Islet of Langerhans (tissue), 1 donor: ENCODE measurements around the gene NKAIN2.

Experiments used
- FAIRE-seq: peaks from one replicate; lab custom pipeline; 2011; peaks lifted over from hg19 to GRCh38; lab: Jason Lieb, UNC

Gene NKAIN2

GRCh38 chr6:123803504-123804013 lies at the start of gene NKAIN2:
NKAIN2 (plus strand) TSS chr6:123803865.
- FAIRE-seq = no peak

- FAIRE-seq = no peak
These were observed 44.2 kb upstream of the NKAIN2 start for GRCh38 chr6:123759472-123759871.

DNA sequence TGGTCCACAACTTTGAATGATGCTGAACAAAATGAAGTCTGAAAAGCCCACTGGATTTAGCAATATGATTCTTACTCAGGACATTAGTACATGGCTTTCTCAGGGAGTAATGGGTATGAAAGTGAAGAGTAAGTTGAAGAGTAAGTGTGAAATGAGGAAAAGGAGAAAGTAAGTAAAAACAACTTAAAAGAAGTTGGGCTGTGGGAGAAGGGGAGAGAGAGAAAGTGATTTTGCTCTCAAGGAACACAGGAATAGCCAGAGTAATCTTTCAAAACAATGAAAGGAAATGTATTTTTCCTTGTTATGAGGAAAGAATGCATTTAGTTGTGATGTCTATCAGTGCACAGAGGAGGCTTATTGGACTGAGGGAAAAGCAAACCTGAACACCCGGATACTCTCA lies 39.8 kb upstream of the NKAIN2 start:
- FAIRE-seq = no peak

DNA sequence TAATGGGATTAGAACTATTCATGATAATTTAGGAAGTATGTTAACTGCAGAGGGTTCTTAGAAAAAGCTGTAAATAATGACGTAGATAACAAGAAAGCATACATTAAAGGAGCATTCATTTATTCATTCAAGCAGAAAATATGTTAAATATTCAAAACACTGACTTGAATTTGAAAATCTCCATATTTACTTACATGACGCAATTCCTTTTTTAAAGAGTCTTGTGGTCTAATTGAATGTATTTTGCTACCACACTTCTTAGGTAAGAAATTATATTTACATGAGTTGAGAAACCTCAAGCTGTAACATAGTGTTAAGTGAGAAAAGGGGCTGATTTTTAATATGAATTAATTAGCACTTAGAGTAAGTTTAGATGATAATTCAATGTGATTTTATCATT lies 38.9 kb upstream of the NKAIN2 start:
- no peak for FAIRE-seq

DNA sequence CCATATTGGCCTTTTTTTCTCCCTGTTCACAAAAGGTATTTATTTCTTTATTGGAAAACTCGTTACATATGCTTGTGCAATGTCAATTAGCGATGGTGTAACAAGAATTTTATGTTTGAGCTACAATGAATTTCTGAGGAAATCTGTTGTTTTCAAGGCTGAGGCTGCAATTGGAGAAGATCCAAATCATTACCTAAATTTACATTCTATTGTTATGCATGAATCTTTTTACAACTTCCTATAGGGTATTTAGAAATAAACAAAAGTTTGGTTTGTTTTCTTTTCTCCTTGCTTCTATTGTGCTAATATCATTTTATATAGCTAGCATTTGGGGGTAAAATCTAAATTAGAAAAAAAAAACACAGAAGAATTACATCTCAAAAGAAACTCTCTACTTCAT lies 34.7 kb upstream of the NKAIN2 start:
- FAIRE-seq = no peak

DNA sequence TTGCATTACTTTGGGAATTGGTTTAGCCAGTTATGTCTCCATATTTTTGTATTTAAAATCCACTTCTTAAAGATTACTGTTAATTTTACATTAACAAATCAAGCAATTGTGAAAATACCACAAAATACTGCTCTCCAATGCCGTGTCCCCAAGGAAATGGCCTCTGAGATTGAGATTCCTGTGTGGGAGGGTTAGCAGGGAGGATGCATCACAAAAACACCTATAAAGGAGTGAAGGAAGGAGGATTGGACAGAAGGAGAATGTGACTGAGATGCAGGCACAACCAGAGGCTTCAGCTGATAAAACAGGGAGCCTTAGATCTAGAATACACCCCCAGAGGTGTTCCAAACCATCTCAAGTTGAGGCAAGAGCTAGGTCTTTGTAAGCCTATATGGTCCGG lies 34.2 kb upstream of the NKAIN2 start:
- FAIRE-seq = no peak

DNA sequence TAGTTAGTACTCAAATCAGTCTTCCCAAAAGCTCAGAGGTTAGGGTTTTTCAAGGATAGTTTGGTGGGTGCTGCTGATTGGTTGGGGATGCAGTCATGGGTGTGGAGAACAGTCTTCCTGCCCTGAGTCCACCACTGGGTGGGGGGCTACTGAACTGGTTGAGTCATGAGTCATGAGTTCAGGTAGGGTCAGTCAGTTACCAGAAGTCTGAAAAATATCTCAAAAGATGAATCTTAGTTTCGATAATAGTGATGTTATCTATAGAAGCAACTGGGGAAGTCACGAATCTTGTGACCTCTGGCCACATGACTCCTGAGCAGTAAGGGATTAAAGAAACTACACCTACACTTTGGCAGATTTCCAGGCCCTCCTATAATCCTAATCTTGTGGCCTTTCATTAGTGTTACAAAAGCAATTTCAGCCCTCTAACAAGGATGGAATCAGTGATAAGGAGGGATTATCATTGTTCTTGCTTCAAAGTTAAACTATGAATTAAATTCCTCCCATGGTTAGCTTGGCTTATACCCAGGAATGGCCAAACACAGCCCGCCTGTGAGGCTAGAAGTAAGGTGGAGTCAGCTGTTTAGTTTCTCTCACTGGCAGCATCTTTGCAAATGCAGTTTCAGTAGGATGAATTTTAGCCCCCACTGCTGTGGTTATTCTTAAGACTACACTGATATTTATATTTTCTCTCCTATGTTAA lies 33.3 kb upstream of the NKAIN2 start:
- no peak for FAIRE-seq

GRCh38 chr6:123771126-123771525 lies 32.5 kb upstream of the NKAIN2 start:
- no peak for FAIRE-seq

DNA sequence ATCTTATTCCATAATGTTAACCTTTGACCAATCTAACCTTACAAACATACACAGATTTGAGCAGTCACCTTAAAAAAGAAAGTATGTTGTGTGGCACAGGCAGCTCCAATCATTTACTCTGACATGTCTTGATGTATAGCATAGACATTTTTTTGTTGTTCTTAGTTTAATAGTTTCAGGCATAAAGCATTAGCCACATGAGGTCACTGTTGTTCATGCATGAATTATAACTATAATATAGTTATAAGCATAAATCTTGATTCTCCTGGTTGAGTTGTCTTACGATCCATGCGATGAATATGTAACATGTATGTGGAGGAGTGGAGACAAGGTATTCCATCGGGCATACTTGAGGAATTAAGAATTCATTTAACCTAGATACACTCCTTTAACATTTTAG lies 26.1 kb upstream of the NKAIN2 start:
- FAIRE-seq = no peak

DNA sequence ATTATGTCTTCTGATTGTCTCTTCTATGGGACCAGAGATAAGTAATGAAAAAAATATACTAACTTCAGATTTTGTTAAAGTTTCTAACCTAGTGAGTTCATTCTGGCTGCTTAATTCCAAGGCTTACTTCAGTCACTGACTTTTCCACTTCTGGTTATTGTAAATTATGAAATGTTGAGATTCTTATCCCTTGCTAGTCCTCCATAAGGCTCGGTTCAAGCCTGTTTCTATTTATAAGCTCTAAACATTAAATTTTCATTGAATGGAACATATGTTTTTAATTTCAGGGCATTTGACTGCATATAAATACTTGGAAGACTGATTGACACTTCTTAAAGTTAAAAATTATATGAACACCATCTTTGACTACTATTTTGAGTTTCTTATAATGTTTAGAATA lies 23.6 kb upstream of the NKAIN2 start:
- FAIRE-seq = no peak

GRCh38 chr6:123784330-123784729 lies 19.3 kb upstream of the NKAIN2 start:
- no peak for FAIRE-seq

GRCh38 chr6:123785039-123785438 lies 18.6 kb upstream of the NKAIN2 start:
- FAIRE-seq = no peak

DNA sequence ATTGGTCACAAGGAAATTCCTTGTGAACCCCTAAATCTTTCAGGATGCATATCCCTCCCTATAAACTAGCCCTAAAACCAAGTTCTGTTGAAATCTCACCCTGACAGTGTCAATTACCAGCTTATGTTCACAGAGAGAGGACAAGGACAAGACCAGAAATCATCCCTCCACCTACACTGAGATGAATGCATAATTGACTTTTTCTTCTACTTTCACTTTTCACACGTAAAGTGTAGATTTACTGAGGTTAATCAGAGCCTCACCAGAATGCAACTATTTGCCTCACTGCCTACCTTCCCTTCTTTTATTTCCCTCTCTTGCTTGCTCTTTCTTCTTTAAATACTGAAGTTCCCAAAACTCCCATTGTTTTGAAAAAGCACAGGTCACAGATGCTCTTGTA lies 15.3 kb upstream of the NKAIN2 start:
- no peak for FAIRE-seq

- no peak for FAIRE-seq
These were observed 9.5 kb upstream of the NKAIN2 start for GRCh38 chr6:123794190-123794589.

DNA sequence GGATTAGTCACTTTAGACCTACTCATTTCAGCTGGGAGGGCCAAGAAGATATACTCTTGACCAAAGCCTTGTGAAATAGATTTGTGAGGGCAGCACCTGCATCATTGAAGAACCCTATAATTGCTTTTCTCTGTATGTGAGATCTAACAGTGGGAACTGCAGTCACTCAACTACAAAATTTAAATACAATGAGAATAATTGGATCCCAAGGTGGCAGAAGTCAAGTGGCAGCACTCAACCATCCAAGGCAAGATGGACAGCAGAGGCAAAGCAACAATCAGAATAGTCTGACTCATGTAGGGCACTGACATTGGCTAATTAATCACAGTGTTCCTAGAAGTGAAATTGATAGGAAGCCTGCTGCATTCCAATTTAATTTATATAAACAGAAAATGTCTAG lies 8.9 kb upstream of the NKAIN2 start:
- FAIRE-seq = no peak

DNA sequence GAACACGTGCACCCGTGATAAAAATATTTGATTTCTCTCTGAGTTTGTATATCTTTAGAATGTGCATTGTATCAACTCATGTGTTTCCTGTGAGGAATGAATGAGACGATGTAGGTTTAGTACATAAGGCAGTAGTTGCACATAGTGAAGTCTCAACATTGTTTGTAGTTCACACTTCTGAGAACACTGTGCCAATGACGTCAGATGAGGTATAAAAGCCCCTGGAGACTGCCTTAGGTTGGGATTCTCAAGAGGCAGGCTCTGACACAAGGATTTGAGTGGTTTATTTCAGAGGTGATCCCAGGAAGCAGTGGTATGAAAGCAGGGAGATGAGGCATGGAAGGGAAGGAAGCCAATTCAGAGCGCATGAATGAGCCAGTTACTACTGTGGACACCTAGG lies 2.6 kb upstream of the NKAIN2 start:
- FAIRE-seq = no peak

DNA sequence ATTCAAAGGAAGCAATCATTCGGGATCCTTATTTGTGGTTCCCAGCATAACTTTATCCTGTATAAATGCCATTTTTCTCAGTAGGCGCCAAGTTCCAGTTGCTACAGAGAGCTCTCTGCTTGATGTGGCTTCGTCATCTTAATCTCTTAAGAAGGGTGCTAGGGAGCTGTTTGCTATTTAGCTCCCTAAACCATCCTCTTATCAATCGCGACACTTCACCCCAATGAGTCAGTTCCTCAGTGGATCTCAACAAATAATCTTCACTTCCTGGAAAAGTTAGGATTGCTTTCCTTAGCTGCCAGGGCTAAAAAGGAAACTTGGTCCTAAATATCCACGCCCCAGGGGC lies 1.3 kb upstream of the NKAIN2 start:
- FAIRE-seq = no peak

DNA sequence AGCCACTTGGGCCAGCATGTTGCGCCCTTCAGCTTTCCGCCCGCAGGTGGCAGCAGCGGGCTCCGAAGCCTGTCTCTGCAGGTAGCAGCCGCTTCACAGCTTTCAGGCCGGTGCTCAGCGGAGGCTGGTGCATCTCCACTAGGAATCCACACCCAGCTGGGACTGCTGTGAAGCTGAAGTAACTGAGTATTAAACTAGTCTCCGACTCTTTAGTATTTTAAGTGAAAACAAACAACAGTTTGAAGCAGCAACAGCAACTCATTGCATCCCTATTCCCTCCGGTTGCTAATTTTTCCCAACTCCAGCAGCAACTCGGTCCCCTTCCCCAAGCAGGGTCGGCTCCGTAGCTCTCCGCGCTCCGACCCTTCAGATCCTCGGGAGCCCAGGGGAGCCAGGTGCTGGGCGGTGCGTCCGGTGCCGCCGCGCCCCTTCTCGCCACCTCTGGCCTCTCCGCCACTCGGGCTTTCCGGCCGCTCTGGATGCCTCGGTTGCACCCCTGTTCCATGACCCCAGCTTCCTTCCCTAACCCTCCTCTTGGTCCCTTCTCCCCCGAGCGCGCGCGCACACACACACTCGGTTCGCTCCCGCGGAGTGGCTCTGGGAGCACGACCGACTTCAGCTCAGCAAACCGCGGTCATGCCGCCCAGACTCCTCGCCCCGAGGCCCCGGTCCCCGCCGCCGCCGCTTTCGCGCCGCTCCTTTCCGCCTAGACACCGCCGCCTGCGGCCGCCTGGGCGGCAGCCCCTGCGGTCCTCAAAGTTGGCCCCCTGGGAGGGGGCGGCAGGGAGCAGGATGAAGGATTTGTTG lies 765 bp upstream of the NKAIN2 start:
- FAIRE-seq = no peak

DNA sequence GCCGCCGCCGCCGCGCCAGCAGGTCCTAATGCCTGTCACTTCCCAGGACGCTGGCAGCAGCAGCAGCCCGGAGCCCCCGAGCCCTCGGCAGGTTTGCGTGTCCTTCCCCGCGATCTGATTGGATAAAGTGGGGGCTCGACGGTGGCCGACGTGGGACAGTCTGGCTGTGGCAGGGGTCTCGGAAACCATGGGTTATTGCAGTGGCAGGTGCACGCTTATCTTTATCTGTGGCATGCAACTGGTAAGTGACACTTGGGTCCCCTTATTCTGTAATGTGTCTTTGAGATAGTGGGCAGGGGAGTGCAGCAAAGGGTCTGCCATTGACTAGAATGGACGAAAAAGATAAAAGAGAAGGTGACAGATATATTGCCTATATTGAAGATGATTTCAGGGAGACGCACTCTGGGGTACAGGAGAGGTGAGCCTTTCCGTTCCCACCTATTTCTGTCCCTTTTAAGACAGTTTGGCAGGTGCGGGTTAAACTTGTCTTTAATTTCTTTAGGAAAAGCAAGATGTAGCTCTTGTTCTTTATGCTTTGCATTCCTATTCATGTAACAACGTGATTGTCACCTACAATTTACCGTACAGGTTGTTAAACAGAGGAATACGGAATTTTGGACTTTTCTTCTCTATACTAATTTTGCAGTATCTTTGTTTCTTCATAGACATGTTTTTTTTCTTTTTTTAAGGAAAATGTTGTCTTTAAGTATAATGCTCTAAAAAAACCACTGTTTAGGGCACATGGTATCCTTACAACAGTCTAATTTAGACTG lies 535 bp downstream of the NKAIN2 start:
- no peak for FAIRE-seq

DNA sequence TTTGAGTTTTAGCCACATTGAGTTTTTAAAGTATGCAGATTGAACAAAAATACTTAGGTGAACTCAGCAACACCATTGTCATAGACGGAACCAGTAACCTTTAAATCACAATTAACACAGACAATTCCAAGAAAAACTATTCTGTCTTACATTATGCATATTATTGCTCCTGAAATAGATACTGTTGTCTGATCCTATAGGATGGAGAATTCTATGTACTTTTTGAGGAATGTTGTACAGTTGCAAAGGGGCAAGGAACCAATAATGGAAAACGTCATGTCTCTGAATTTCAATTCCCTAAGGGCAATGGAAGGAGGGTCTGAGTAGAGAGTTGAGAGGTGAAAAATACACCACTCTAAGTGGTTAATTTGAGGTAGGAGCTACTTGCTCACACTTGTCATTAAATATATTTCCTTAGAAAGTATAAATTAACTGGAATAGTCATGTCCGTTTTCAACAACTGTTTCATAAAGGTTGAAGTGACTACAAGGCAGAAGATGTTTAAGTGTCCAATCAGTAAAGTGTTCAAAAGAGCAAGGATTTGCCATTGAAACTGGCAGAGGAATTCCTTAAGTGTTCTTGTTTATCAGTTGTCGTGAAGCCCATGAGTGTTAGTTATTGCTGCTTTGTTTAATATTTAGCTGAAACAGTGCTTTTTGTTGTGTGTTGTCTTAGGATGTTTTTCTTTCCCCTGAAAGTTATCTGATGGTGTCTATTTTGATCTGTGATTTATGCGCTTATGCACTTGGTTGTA lies 1.3 kb downstream of the NKAIN2 start:
- no peak for FAIRE-seq

DNA sequence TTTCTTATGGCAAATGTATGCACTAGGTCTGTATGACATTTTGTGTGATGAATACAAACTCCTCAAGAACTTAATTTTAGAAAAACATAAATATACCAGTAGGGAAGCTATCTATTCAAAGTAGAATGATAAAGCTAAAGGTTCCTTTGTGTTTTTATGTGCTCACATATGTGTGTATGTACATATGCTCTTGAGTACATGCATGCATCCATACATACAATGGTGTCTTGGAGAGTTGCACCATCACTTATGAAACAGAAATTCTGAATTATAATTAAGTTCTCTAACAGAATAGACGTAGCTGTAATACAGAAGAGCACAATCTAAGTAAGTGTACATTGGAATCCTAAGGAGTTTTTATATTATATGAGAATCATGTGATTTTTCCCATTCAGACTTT lies 2.3 kb downstream of the NKAIN2 start:
- FAIRE-seq = no peak

- FAIRE-seq = no peak
These were observed 2.9 kb downstream of the NKAIN2 start for GRCh38 chr6:123806561-123806960.
